Astrocyte (in vitro differentiated cells and primary cell): ENCODE data around the gene PHC2. TPM values are rescaled to one million over a fixed set of nuclear protein-coding genes. Genes with fewer than 3 reads are reported as not detected.

Experiments used
- DNase-seq: peaks from one replicate; pipeline ENCODE4 v3.0.0-alpha.2; 2010; ENCODE audit warnings: low read depth
- FAIRE-seq: peaks from 2 replicates; lab custom pipeline; 2011; peaks lifted over from hg19 to GRCh38; lab: Jason Lieb, UNC
- H2AFZ ChIP-seq: 2 replicates; pipeline ENCODE4 v1.6.0; 2012; ENCODE audit warnings: low read depth, low read length, inconsistent platforms
- H3K27ac ChIP-seq: 2 replicates; pipeline ENCODE4 v1.5.1; 2011; ENCODE audit warnings: low read depth, low read length, inconsistent platforms
- H3K27me3 ChIP-seq: 2 replicates; pipeline ENCODE4 v1.6.0; 2011; ENCODE audit warnings: low read length, inconsistent platforms; ENCODE audit not compliant: insufficient read depth
- H3K36me3 ChIP-seq: 2 replicates; pipeline ENCODE4 v1.5.1; 2011; ENCODE audit warnings: low read length, inconsistent platforms; ENCODE audit not compliant: insufficient read depth
- H3K4me1 ChIP-seq: 2 replicates; pipeline ENCODE4 v1.5.1; 2011; ENCODE audit warnings: low read length, inconsistent platforms; ENCODE audit not compliant: insufficient read depth
- H3K4me2 ChIP-seq: 2 replicates; pipeline ENCODE4 v1.6.0; 2012; ENCODE audit warnings: low read length, inconsistent platforms
- H3K4me3 ChIP-seq: 2 replicates; pipeline ENCODE4 v1.5.1; 2011; ENCODE audit warnings: low read depth, mild to moderate bottlenecking, low read length, inconsistent platforms; ENCODE audit not compliant: insufficient read depth
- H3K79me2 ChIP-seq: 2 replicates; pipeline ENCODE4 v1.6.0; 2012; ENCODE audit warnings: mild to moderate bottlenecking, low read length, inconsistent platforms; ENCODE audit not compliant: insufficient read depth
- H3K9ac ChIP-seq: 2 replicates; pipeline ENCODE4 v1.6.0; 2012; ENCODE audit warnings: mild to moderate bottlenecking, low read length, inconsistent platforms
- H3K9me3 ChIP-seq: 2 replicates; pipeline ENCODE4 v1.5.1; 2012; ENCODE audit warnings: low read depth, mild to moderate bottlenecking, low read length, inconsistent platforms; ENCODE audit not compliant: insufficient read depth
- H4K20me1 ChIP-seq: 2 replicates; pipeline ENCODE4 v1.6.0; 2012; ENCODE audit warnings: low read length, inconsistent platforms; ENCODE audit not compliant: insufficient read depth
- H3K27ac Mint-ChIP-seq: one replicate; pipeline ENCODE4 v1.8.0; 2021; ENCODE audit warnings: mild to moderate bottlenecking, mixed read lengths; ENCODE audit not compliant: unreplicated experiment
- H3K27me3 Mint-ChIP-seq: one replicate; pipeline ENCODE4 v1.8.0; 2021; ENCODE audit warnings: low read depth, mixed read lengths; ENCODE audit not compliant: unreplicated experiment
- H3K36me3 Mint-ChIP-seq: one replicate; pipeline ENCODE4 v1.8.0; 2021; ENCODE audit warnings: low read depth, mixed read lengths; ENCODE audit not compliant: unreplicated experiment
- H3K4me1 Mint-ChIP-seq: one replicate; pipeline ENCODE4 v1.8.0; 2021; ENCODE audit warnings: low read depth, mixed read lengths; ENCODE audit not compliant: unreplicated experiment
- H3K4me3 Mint-ChIP-seq: one replicate; pipeline ENCODE4 v1.8.0; 2021; ENCODE audit warnings: mild to moderate bottlenecking, moderate library complexity, mixed read lengths; ENCODE audit not compliant: unreplicated experiment
- H3K9me3 Mint-ChIP-seq: one replicate; pipeline ENCODE4 v1.8.0; 2021; ENCODE audit warnings: mild to moderate bottlenecking, mixed read lengths; ENCODE audit not compliant: unreplicated experiment
- EZH2 ChIP-seq: IDR thresholded peaks from 2 replicates; pipeline ENCODE4 v1.6.1; 2012; ENCODE audit warnings: mild to moderate bottlenecking, low read length, inconsistent platforms; ENCODE audit not compliant: insufficient read depth
- total RNA-seq: library from RNA; stranded (reverse); gene quantifications from 2 replicates; pipeline ENCODE4 v1.2.1, GENCODE V29; 2021
- TF ChIP-seq, protein P1 (sequence below): IDR thresholded peaks from 2 replicates; pipeline ENCODE4 v1.5.1; 2011; ENCODE audit warnings: low read depth, mild to moderate bottlenecking, inconsistent platforms, low read length, moderate library complexity; ENCODE audit not compliant: insufficient read depth

The PHC2 gene
- total RNA-seq, 1 donor from 2014 or later: 113 TPM

DNA sequence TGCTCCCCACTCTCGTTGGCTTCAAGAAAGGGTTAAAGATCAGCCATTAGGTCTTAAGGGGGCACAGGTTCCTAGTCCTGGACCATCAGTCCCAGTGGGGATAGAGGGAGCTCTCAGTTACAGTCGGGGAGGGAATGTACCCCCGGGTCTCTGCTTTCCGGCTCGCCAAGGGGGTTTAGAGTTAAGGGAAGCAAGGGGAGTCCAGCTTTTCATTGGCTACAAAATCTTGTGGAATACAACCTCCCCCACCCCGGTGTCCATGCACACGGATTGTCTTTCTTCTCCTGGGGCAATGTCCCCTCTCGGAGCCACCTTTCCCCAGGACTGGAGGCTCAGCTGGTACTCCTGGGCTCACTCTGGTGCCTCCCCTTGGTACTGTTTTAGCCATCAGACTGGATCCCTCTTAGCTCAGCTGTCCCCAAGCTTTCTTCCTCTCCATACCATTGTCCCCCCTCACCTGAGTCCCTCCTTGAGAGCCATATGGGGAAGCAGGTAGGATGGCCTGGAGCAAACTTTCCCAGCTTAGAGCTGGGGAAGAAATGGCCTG is 110.2 kb downstream of the PHC2 start, which contains the start of gene A3GALT2:
A3GALT2 (minus strand) TSS at position 480 of the 547 bp plus-strand sequence; CDS start at position 480, 0 bp downstream.
- peaks cover 20% of the 10 kb centered on the region for H3K4me1 Mint-ChIP-seq
- H3K4me2 ChIP-seq: no peak within 1 kb of the TSS
- H3K9ac ChIP-seq: no peak within 1 kb of the TSS
- H3K9me3 ChIP-seq: no peaks in the 10 kb centered on the region
- no peak within 1 kb of the TSS for H3K27ac Mint-ChIP-seq
- no peaks in the 10 kb centered on the region for H3K27me3 ChIP-seq
- peaks cover 49% of the 10 kb centered on the region for H4K20me1 ChIP-seq
- H3K4me3 Mint-ChIP-seq: no peak within 1 kb of the TSS
- peaks cover 5% of the 10 kb centered on the region for H3K27me3 Mint-ChIP-seq
- FAIRE-seq: no peak
- no peak for DNase-seq
- H2AFZ ChIP-seq: no peak within 1 kb of the TSS
- H3K36me3 ChIP-seq: peaks cover 32% of the 10 kb centered on the region
- H3K9me3 Mint-ChIP-seq: no peaks in the 10 kb centered on the region
- peaks cover 7% of the 10 kb centered on the region for H3K79me2 ChIP-seq
- H3K4me3 ChIP-seq: no peak within 1 kb of the TSS
- no peak within 1 kb of the TSS for H3K27ac ChIP-seq
- H3K4me1 ChIP-seq: no peaks in the 10 kb centered on the region
- no peak for TF ChIP-seq EZH2
- TF ChIP-seq, protein P1, sequence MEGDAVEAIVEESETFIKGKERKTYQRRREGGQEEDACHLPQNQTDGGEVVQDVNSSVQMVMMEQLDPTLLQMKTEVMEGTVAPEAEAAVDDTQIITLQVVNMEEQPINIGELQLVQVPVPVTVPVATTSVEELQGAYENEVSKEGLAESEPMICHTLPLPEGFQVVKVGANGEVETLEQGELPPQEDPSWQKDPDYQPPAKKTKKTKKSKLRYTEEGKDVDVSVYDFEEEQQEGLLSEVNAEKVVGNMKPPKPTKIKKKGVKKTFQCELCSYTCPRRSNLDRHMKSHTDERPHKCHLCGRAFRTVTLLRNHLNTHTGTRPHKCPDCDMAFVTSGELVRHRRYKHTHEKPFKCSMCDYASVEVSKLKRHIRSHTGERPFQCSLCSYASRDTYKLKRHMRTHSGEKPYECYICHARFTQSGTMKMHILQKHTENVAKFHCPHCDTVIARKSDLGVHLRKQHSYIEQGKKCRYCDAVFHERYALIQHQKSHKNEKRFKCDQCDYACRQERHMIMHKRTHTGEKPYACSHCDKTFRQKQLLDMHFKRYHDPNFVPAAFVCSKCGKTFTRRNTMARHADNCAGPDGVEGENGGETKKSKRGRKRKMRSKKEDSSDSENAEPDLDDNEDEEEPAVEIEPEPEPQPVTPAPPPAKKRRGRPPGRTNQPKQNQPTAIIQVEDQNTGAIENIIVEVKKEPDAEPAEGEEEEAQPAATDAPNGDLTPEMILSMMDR: no peak
- peaks cover 20% of the 10 kb centered on the region for H3K36me3 Mint-ChIP-seq

DNA sequence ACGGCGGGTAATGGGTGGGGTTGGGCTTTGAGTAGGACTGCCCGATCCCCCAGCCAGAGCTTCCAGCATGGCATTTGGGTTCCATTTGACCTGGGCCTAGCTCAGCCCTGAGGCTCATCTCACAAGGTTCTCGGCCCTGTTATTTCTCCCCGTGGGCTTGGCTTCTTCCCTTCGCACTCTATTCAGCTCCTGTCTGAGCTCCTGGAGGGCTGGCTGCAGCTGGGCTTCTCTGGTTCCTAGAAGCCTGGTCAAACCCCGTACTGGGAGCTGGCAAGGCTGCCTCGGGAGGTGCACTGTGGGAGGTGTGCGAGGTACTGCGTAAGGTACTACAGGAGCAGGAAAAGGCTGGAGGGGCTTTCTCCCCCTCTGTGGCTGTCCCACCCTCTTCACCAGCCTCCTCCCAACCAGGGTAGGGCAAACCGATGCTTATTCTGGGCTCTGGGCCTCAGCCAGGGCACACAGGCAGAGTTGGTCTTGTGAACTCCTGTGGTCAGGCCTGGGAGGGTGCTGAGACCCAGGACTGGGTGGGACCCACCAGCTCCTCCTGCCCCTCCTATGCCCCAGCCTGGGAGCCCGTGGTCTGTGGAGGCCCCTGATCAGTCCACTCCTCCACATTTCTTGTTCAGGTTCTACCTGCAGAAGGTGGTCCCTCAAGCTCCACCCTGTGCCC is 110.8 kb downstream of the PHC2 start:
- H3K36me3 Mint-ChIP-seq: peaks cover 19% of the 10 kb centered on the region

More for the DNA sequence above, 110.8 kb downstream of the PHC2 start:
- no peaks in the 10 kb centered on the region for H3K27me3 ChIP-seq
- peaks cover 21% of the 10 kb centered on the region for H3K4me1 Mint-ChIP-seq
- H3K9me3 ChIP-seq: no peaks in the 10 kb centered on the region
- no peak overlapping the region for H3K27ac Mint-ChIP-seq
- no peak for TF ChIP-seq EZH2
- TF ChIP-seq, protein P1: no peak
- peaks cover 43% of the 10 kb centered on the region for H4K20me1 ChIP-seq
- peaks cover 4% of the 10 kb centered on the region for H3K79me2 ChIP-seq
- H3K27ac ChIP-seq: no peak overlapping the region
- H3K27me3 Mint-ChIP-seq: peaks cover 5% of the 10 kb centered on the region
- H3K4me3 Mint-ChIP-seq: no peak overlapping the region
- H2AFZ ChIP-seq: no peak overlapping the region
- FAIRE-seq (no peak), DNase-seq (no peak)
- H3K9me3 Mint-ChIP-seq: no peaks in the 10 kb centered on the region
- no peaks in the 10 kb centered on the region for H3K4me1 ChIP-seq
- H3K9ac ChIP-seq: no peak overlapping the region
- peaks cover 26% of the 10 kb centered on the region for H3K36me3 ChIP-seq
- H3K4me2 ChIP-seq: no peak overlapping the region
- no peak overlapping the region for H3K4me3 ChIP-seq
